Ishikawa (cell line): ENCODE measurements around the gene ZBTB16.

ENCODE experiments used
- CEBPB ChIP-seq: IDR thresholded peaks from 2 replicates; pipeline ENCODE4 v1.6.1; 2012
- CREB1 ChIP-seq: IDR thresholded peaks from 2 replicates; pipeline ENCODE4 v1.6.1; 2012; ENCODE audit warnings: low read depth
- EGR1 ChIP-seq: IDR thresholded peaks from 2 replicates; pipeline ENCODE4 v1.6.1; 2012
- EP300 ChIP-seq: IDR thresholded peaks from 2 replicates; pipeline ENCODE4 v1.6.1; 2012; ENCODE audit warnings: borderline replicate concordance
- RAD21 ChIP-seq: IDR thresholded peaks from 2 replicates; pipeline ENCODE4 v1.6.1; 2012; ENCODE audit warnings: low read depth
- REST ChIP-seq: IDR thresholded peaks from 2 replicates; pipeline ENCODE4 v1.6.1; 2012; ENCODE audit warnings: low read depth, mild to moderate bottlenecking
- USF1 ChIP-seq: IDR thresholded peaks from 2 replicates; pipeline ENCODE4 v1.6.1; 2012

GRCh38 chr11:114087025-114087424, 27.5 kb downstream of the ZBTB16 start:
- TF ChIP-seq EGR1 (no peak), EP300 (no peak), USF1 (no peak), CEBPB (no peak), CREB1 (no peak), REST (no peak), RAD21 (no peak)
